Measurements from ENCODE around the gene MTHFSD. TPM values are rescaled to one million over a fixed set of nuclear protein-coding genes. Genes with fewer than 3 reads are reported as not detected.

MTHFSD gene
- total RNA-seq, 5 donors from 2014 or later (not counting 1 experiment from before 2014, with no cell fraction given): 18.0 to 39.6 (median 34.9) TPM

- H3K4me3 ChIP-seq (ENCODE audit: control insufficient read depth in 1 of 2, extremely low read depth in 1 of 2, low read length in 1 of 2): no peak overlapping the region
- Mint-ChIP-seq H3K4me3 (no peak overlapping the region), H3K36me3 (no peaks in the 10 kb centered on the region), H3K4me1 (no peaks in the 10 kb centered on the region), H3K27me3 (peaks cover 56 to 80% of the 10 kb centered on the region in 2 donors), H3K9me3 (no peaks in the 10 kb centered on the region), H3K27ac (no peak overlapping the region)
- H3K27me3 ChIP-seq (replicated peaks in 1 of 2; ENCODE audit: control insufficient read depth in 2 of 2, extremely low read depth in 1 of 2, insufficient read depth in 2 of 2, low read length in 1 of 2): peaks cover 41 to 88% of the 10 kb centered on the region in 2 experiments
- CTCF ChIA-PET: no interaction called here
- ATAC-seq (replicated peaks in 1 of 4): no peak
- no peak overlapping the region for H3K27ac ChIP-seq (ENCODE audit: low read length)
- POLR2A ChIA-PET: no interaction called here
- no peaks in the 10 kb centered on the region for H3K4me1 ChIP-seq (ENCODE audit: control insufficient read depth in 1 of 2, extremely low read depth in 1 of 2, insufficient read depth in 2 of 2, low read length in 2 of 2)
- WGBS (ENCODE audit: insufficient coverage): 20% methylated on average over 1 of the region's 4 CpGs
- H3K9me3 ChIP-seq: no peaks in the 10 kb centered on the region
- no peaks in the 10 kb centered on the region for H3K36me3 ChIP-seq (ENCODE audit: control insufficient read depth in 2 of 2, extremely low read depth in 1 of 2, insufficient read depth in 1 of 2, low read length in 1 of 2)
- DNase-seq: no peak
Measured at GRCh38 chr16:86499440-86499786, 55.6 kb downstream of the MTHFSD start.

GRCh38 chr16:86498671-86499439 lies 56.2 kb downstream of the MTHFSD start:
- no peaks in the 10 kb centered on the region for H3K4me1 Mint-ChIP-seq
- no peaks in the 10 kb centered on the region for H3K36me3 Mint-ChIP-seq
- WGBS (ENCODE audit: insufficient coverage): 5% methylated on average over 56 of the region's 61 CpGs
- Histone ChIP-seq H3K36me3 (ENCODE audit: control insufficient read depth in 2 of 2, extremely low read depth in 1 of 2, insufficient read depth in 1 of 2, low read length in 1 of 2) (no peaks in the 10 kb centered on the region), H3K27me3 (replicated peaks in 1 of 2; ENCODE audit: control insufficient read depth in 2 of 2, extremely low read depth in 1 of 2, insufficient read depth in 2 of 2, low read length in 1 of 2) (peaks cover 39 to 88% of the 10 kb centered on the region in 2 experiments), H3K4me3 (ENCODE audit: control insufficient read depth in 1 of 2, extremely low read depth in 1 of 2, low read length in 1 of 2) (no peak overlapping the region), H3K27ac (ENCODE audit: low read length) (no peak overlapping the region), H3K9me3 (no peaks in the 10 kb centered on the region), H3K4me1 (ENCODE audit: control insufficient read depth in 1 of 2, extremely low read depth in 1 of 2, insufficient read depth in 2 of 2, low read length in 2 of 2) (no peaks in the 10 kb centered on the region)
- H3K27ac Mint-ChIP-seq: no peak overlapping the region
- no peak for ATAC-seq (replicated peaks in 1 of 4)
- CTCF ChIA-PET: no interaction called here
- POLR2A ChIA-PET: no interaction called here
- no peak for DNase-seq
- peaks cover 60 to 80% of the 10 kb centered on the region in 2 donors for H3K27me3 Mint-ChIP-seq
- H3K4me3 Mint-ChIP-seq: no peak overlapping the region
- no peaks in the 10 kb centered on the region for H3K9me3 Mint-ChIP-seq

- H3K9me3 ChIP-seq: no peaks in the 10 kb centered on the region
- CTCF ChIA-PET: no interaction called here
- Mint-ChIP-seq H3K36me3 (no peaks in the 10 kb centered on the region), H3K27me3 (peaks cover 60 to 78% of the 10 kb centered on the region in 2 donors), H3K4me3 (no peak overlapping the region), H3K9me3 (no peaks in the 10 kb centered on the region), H3K4me1 (no peaks in the 10 kb centered on the region), H3K27ac (no peak overlapping the region)
- no peak for ATAC-seq (replicated peaks in 1 of 4)
- POLR2A ChIA-PET: no interaction called here
- H3K4me3 ChIP-seq (ENCODE audit: control insufficient read depth in 1 of 2, extremely low read depth in 1 of 2, low read length in 1 of 2): no peak overlapping the region
- H3K36me3 ChIP-seq (ENCODE audit: control insufficient read depth in 2 of 2, extremely low read depth in 1 of 2, insufficient read depth in 1 of 2, low read length in 1 of 2): no peaks in the 10 kb centered on the region
- H3K27ac ChIP-seq (ENCODE audit: low read length): no peak overlapping the region
- 6% methylated on average over 24 of the region's 29 CpGs for WGBS (ENCODE audit: insufficient coverage)
- H3K27me3 ChIP-seq (replicated peaks in 1 of 2; ENCODE audit: control insufficient read depth in 2 of 2, extremely low read depth in 1 of 2, insufficient read depth in 2 of 2, low read length in 1 of 2): peaks cover 36 to 86% of the 10 kb centered on the region in 2 experiments
- no peaks in the 10 kb centered on the region for H3K4me1 ChIP-seq (ENCODE audit: control insufficient read depth in 1 of 2, extremely low read depth in 1 of 2, insufficient read depth in 2 of 2, low read length in 2 of 2)
- no peak for DNase-seq
Measured at GRCh38 chr16:86498155-86498670, 56.8 kb downstream of the MTHFSD start.

GRCh38 chr16:86497551-86498021 lies 57.4 kb downstream of the MTHFSD start:
- WGBS (ENCODE audit: insufficient coverage): 16% methylated on average over 21 of the region's 44 CpGs
- Histone ChIP-seq H3K9me3 (no peaks in the 10 kb centered on the region), H3K27ac (ENCODE audit: low read length) (no peak overlapping the region), H3K36me3 (ENCODE audit: control insufficient read depth in 2 of 2, extremely low read depth in 1 of 2, insufficient read depth in 1 of 2, low read length in 1 of 2) (no peaks in the 10 kb centered on the region), H3K4me1 (ENCODE audit: control insufficient read depth in 1 of 2, extremely low read depth in 1 of 2, insufficient read depth in 2 of 2, low read length in 2 of 2) (no peaks in the 10 kb centered on the region), H3K27me3 (replicated peaks in 1 of 2; ENCODE audit: control insufficient read depth in 2 of 2, extremely low read depth in 1 of 2, insufficient read depth in 2 of 2, low read length in 1 of 2) (peaks cover 35 to 87% of the 10 kb centered on the region in 2 experiments), H3K4me3 (ENCODE audit: control insufficient read depth in 1 of 2, extremely low read depth in 1 of 2, low read length in 1 of 2) (no peak overlapping the region)
- no peaks in the 10 kb centered on the region for H3K9me3 Mint-ChIP-seq
- no peaks in the 10 kb centered on the region for H3K4me1 Mint-ChIP-seq
- no peak overlapping the region for H3K27ac Mint-ChIP-seq
- H3K27me3 Mint-ChIP-seq: peaks cover 58 to 77% of the 10 kb centered on the region in 2 donors
- DNase-seq: no peak
- POLR2A ChIA-PET: no interaction called here
- no peak for ATAC-seq (replicated peaks in 1 of 4)
- no peaks in the 10 kb centered on the region for H3K36me3 Mint-ChIP-seq
- CTCF ChIA-PET: no interaction called here
- no peak overlapping the region for H3K4me3 Mint-ChIP-seq

GRCh38 chr16:86496929-86497461 lies 58.0 kb downstream of the MTHFSD start:
- no peaks in the 10 kb centered on the region for H3K36me3 Mint-ChIP-seq
- ATAC-seq (replicated peaks in 1 of 4) (no peak), DNase-seq (no peak)
- H3K27ac ChIP-seq (ENCODE audit: low read length): no peak overlapping the region
- POLR2A ChIA-PET: no interaction called here
- WGBS (ENCODE audit: insufficient coverage): 6% methylated on average over 35 of the region's 45 CpGs
- no peaks in the 10 kb centered on the region for H3K36me3 ChIP-seq (ENCODE audit: control insufficient read depth in 2 of 2, extremely low read depth in 1 of 2, insufficient read depth in 1 of 2, low read length in 1 of 2)
- H3K9me3 Mint-ChIP-seq: no peaks in the 10 kb centered on the region
- no peak overlapping the region for H3K4me3 Mint-ChIP-seq
- H3K9me3 ChIP-seq: no peaks in the 10 kb centered on the region
- H3K27ac Mint-ChIP-seq: no peak overlapping the region
- peaks cover 57 to 77% of the 10 kb centered on the region in 2 donors for H3K27me3 Mint-ChIP-seq
- H3K4me1 Mint-ChIP-seq: no peaks in the 10 kb centered on the region
- H3K27me3 ChIP-seq (replicated peaks in 1 of 2; ENCODE audit: control insufficient read depth in 2 of 2, extremely low read depth in 1 of 2, insufficient read depth in 2 of 2, low read length in 1 of 2): peaks cover 36 to 82% of the 10 kb centered on the region in 2 experiments
- H3K4me1 ChIP-seq (ENCODE audit: control insufficient read depth in 1 of 2, extremely low read depth in 1 of 2, insufficient read depth in 2 of 2, low read length in 2 of 2): no peaks in the 10 kb centered on the region
- CTCF ChIA-PET: no interaction called here
- H3K4me3 ChIP-seq (ENCODE audit: control insufficient read depth in 1 of 2, extremely low read depth in 1 of 2, low read length in 1 of 2): no peak overlapping the region

- Histone ChIP-seq H3K36me3 (ENCODE audit: control insufficient read depth in 2 of 2, extremely low read depth in 1 of 2, insufficient read depth in 1 of 2, low read length in 1 of 2) (no peaks in the 10 kb centered on the region), H3K4me1 (ENCODE audit: control insufficient read depth in 1 of 2, extremely low read depth in 1 of 2, insufficient read depth in 2 of 2, low read length in 2 of 2) (no peaks in the 10 kb centered on the region), H3K27ac (ENCODE audit: low read length) (no peak overlapping the region), H3K4me3 (ENCODE audit: control insufficient read depth in 1 of 2, extremely low read depth in 1 of 2, low read length in 1 of 2) (no peak overlapping the region), H3K27me3 (replicated peaks in 1 of 2; ENCODE audit: control insufficient read depth in 2 of 2, extremely low read depth in 1 of 2, insufficient read depth in 2 of 2, low read length in 1 of 2) (peaks cover 34 to 80% of the 10 kb centered on the region in 2 experiments), H3K9me3 (no peaks in the 10 kb centered on the region)
- no peaks in the 10 kb centered on the region for H3K4me1 Mint-ChIP-seq
- WGBS (ENCODE audit: insufficient coverage): 12% methylated on average over 20 of the region's 34 CpGs
- H3K4me3 Mint-ChIP-seq: no peak overlapping the region
- no peaks in the 10 kb centered on the region for H3K36me3 Mint-ChIP-seq
- ChIA-PET POLR2A (no interaction called here), CTCF (no interaction called here)
- ATAC-seq (replicated peaks in 1 of 4) (no peak), DNase-seq (no peak)
- H3K27me3 Mint-ChIP-seq: peaks cover 58 to 80% of the 10 kb centered on the region in 2 donors
- no peaks in the 10 kb centered on the region for H3K9me3 Mint-ChIP-seq
- no peak overlapping the region for H3K27ac Mint-ChIP-seq
Measured at GRCh38 chr16:86496262-86496928, 58.6 kb downstream of the MTHFSD start.
